Subcutaneous abdominal adipose tissue (tissue), 5 donors: ENCODE data around the gene EPS8.

ENCODE experiments used
- H3K27ac ChIP-seq: one replicate; pipeline ENCODE4 v1.7.0; 2013; ENCODE audit warnings: low read depth, mild to moderate bottlenecking, inconsistent platforms, low read length, moderate library complexity
- H3K27me3 ChIP-seq, 5 donors: one replicate each; pipeline ENCODE4 v1.7.0; 2013; ENCODE audit warnings: low read length in 5 of 5, inconsistent platforms in 1 of 5; ENCODE audit not compliant: control insufficient read depth in 5 of 5, insufficient read depth in 4 of 5
- H3K36me3 ChIP-seq, 5 donors: one replicate each; pipeline ENCODE4 v1.7.0; 2013; ENCODE audit warnings: low read length in 5 of 5; ENCODE audit not compliant: control insufficient read depth in 5 of 5, insufficient read depth in 5 of 5
- H3K4me1 ChIP-seq, 5 donors: one replicate each; pipeline ENCODE4 v1.7.0; 2013; ENCODE audit warnings: low read length in 5 of 5, mild to moderate bottlenecking in 3 of 5, moderate library complexity in 1 of 5; ENCODE audit not compliant: control insufficient read depth in 5 of 5, insufficient read depth in 5 of 5
- H3K4me3 ChIP-seq, 5 donors: one replicate each; pipeline ENCODE4 v1.7.0; 2013; ENCODE audit warnings: low read length in 5 of 5, low read depth in 1 of 5
- H3K9ac ChIP-seq, 5 donors: one replicate each; pipeline ENCODE4 v1.7.0; 2013; ENCODE audit warnings: low read length in 5 of 5, mild to moderate bottlenecking in 4 of 5, moderate library complexity in 3 of 5
- H3K9me3 ChIP-seq, 5 donors: one replicate each; pipeline ENCODE4 v1.7.0; 2013; ENCODE audit warnings: low read length in 5 of 5; ENCODE audit not compliant: control insufficient read depth in 5 of 5
- donor health status: healthy.
- donor health status: healthy.
- donor health status: healthy.
- donor health status: healthy.
- donor health status: healthy.

The EPS8 gene

DNA sequence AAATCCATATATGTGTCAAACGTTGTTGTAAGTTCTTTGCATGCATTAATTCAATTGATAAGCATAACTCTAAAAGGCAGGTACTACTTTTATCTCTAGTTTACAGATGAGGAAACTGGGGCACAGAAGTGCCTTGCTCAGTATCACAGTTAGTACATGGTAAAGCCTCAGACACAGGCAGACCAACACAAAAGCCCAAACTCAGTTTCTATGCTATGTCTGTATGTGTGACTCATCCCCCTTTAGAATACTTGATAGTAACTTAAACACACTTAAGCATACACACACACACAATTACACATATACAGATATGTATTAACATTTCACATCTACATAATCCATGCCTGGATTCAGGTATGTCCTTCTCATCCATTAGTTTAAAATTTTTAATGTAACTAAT lies 88.0 kb downstream of the EPS8 start:
- no peaks in the 10 kb centered on the region for H3K9me3 ChIP-seq
- peaks cover 0 to 4% (median 0%) of the 10 kb centered on the region in 5 donors for H3K36me3 ChIP-seq
- peak overlapping the region; percentile 68 for H3K27ac ChIP-seq
- H3K4me1 ChIP-seq = peaks cover 2 to 55% (median 35%) of the 10 kb centered on the region in 5 donors
- H3K4me3 ChIP-seq = no peak overlapping the region
- peak overlapping the region in 1 of 5 donors; percentile 40 for H3K9ac ChIP-seq
- H3K27me3 ChIP-seq = no peaks in the 10 kb centered on the region

DNA sequence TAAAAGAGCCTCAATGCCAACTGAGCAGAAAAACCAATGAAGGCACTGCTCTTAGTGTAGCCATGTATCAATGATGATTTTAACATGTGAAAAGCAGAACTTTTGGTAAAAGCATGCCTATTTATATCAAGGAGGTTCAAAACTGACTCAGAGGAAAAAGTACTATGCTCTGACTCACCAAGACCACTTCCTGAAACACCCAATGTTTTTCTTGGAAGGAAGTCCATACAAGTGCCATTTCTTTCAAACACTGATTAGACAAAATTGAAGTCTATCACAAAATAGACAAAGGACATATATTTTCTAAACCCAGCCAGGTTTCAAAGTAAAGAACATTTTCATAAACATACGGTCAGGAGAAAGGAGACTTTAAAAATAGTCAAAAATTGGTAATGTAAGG lies 88.6 kb downstream of the EPS8 start:
- H3K4me1 ChIP-seq = peaks cover 2 to 49% (median 29%) of the 10 kb centered on the region in 5 donors
- H3K9ac ChIP-seq = no peak overlapping the region
- H3K4me3 ChIP-seq = no peak overlapping the region
- H3K9me3 ChIP-seq = no peaks in the 10 kb centered on the region
- H3K27ac ChIP-seq = peak overlapping the region; percentile 68
- no peaks in the 10 kb centered on the region for H3K27me3 ChIP-seq
- peaks cover 0 to 4% (median 0%) of the 10 kb centered on the region in 5 donors for H3K36me3 ChIP-seq

GRCh38 chr12:15699886-15700285 lies 89.3 kb downstream of the EPS8 start:
- no peaks in the 10 kb centered on the region for H3K27me3 ChIP-seq
- no peak overlapping the region for H3K4me3 ChIP-seq
- no peaks in the 10 kb centered on the region for H3K9me3 ChIP-seq
- peaks cover 2 to 47% (median 28%) of the 10 kb centered on the region in 5 donors for H3K4me1 ChIP-seq
- peaks cover 0 to 4% (median 0%) of the 10 kb centered on the region in 5 donors for H3K36me3 ChIP-seq
- peak overlapping the region; percentile 21 for H3K27ac ChIP-seq
- H3K9ac ChIP-seq = peak overlapping the region in 1 of 5 donors; percentile 16

GRCh38 chr12:15698377-15698871 lies 90.8 kb downstream of the EPS8 start:
- peaks cover 0 to 3% (median 0%) of the 10 kb centered on the region in 5 donors for H3K36me3 ChIP-seq
- H3K27ac ChIP-seq = peak overlapping the region; percentile 21
- H3K4me3 ChIP-seq = peak overlapping the region in 1 of 5 donors; percentile 17
- peaks cover 2 to 47% (median 28%) of the 10 kb centered on the region in 5 donors for H3K4me1 ChIP-seq
- no peaks in the 10 kb centered on the region for H3K9me3 ChIP-seq
- no peaks in the 10 kb centered on the region for H3K27me3 ChIP-seq
- H3K9ac ChIP-seq = no peak overlapping the region

- Histone ChIP-seq H3K27ac (peak overlapping the region; percentile 55), H3K27me3 (no peaks in the 10 kb centered on the region), H3K36me3 (peaks cover 0 to 3% (median 0%) of the 10 kb centered on the region in 5 donors), H3K4me3 (no peak overlapping the region), H3K4me1 (peaks cover 2 to 45% (median 28%) of the 10 kb centered on the region in 5 donors), H3K9me3 (no peaks in the 10 kb centered on the region), H3K9ac (no peak overlapping the region)
Observed at GRCh38 chr12:15697201-15697600, 92.0 kb downstream of the EPS8 start.

DNA sequence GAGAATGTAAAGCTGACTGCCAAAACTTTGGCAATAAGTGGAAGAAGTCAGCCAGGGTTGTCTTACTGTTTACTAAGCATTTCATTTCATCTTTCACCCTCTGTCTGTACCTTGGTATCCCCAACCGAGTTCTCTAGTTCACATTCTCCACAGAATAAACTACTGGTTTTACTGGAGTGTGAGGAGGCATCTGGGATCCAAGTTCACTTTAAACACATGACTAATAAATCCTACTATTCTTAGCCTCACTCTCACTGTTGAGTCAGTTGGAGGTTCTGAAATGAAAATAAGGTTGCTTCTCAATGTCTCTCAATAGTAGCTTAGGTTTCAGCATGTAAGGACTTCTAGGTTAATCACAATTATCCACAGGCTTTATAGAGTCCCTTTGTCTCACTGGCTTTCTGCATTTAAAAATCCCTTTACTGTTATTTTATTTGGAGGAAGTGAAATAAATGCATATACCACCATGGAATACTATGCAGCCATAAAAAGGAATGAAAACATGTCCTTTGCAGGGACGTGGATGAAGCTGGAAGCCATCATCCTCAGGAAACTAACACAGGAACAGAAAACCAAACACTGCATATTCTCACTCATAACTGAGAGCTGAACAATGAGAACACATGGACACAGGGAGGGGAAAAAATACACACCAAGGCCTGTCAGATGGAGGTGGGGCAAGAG lies 95.8 kb downstream of the EPS8 start:
- Histone ChIP-seq H3K9me3 (no peaks in the 10 kb centered on the region), H3K36me3 (peaks cover 0 to 3% (median 0%) of the 10 kb centered on the region in 5 donors), H3K4me3 (no peak overlapping the region), H3K4me1 (peaks cover 0 to 38% (median 28%) of the 10 kb centered on the region in 5 donors), H3K27ac (peak overlapping the region; percentile 0), H3K9ac (no peak overlapping the region), H3K27me3 (no peaks in the 10 kb centered on the region)

DNA sequence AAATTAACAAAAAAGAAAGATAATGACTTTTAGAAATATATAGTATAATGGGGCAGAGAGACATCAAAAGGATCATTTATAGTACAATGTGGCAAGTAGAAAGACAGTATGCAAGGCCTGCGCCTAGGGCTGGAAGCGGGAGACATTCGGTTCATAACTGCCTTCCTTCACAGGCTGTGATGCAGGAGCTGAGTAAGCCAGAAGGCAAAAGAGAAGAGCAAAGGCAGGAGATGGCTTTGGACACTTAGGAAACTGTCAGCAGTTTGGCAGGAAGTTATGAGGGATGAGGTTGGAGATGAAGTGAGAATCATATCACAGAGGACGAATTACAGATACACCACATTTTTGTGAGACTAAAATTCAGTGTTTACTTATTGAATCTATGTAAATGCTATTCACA lies 97.8 kb downstream of the EPS8 start:
- Histone ChIP-seq H3K4me1 (peaks cover 0 to 44% (median 30%) of the 10 kb centered on the region in 5 donors), H3K36me3 (peaks cover 0 to 3% (median 0%) of the 10 kb centered on the region in 5 donors), H3K4me3 (no peak overlapping the region), H3K9me3 (no peaks in the 10 kb centered on the region), H3K9ac (no peak overlapping the region), H3K27me3 (no peaks in the 10 kb centered on the region), H3K27ac (no peak overlapping the region)

DNA sequence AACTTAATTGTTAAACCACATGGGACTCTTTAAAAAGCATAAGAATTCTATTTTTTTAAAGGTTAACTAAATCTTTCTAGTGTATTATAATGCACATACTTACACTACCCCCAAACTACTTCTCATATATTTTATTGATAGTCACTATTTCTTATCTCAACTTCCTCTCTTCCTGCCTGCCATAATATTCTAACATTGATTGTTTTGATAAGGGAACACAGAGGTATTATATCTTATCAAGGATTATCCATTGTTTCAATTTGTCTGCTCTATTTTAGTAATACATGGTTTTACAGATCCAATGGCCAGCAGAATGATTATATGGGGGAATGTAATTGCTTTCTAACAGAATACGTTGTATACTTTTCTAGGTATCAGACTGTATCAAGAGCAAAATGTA lies 98.9 kb downstream of the EPS8 start:
- peaks cover 0 to 44% (median 30%) of the 10 kb centered on the region in 5 donors for H3K4me1 ChIP-seq
- H3K4me3 ChIP-seq = no peak overlapping the region

GRCh38 chr12:15689751-15690191 lies 99.4 kb downstream of the EPS8 start:
- Histone ChIP-seq H3K9ac (no peak overlapping the region), H3K9me3 (no peaks in the 10 kb centered on the region), H3K4me1 (peaks cover 0 to 44% (median 30%) of the 10 kb centered on the region in 5 donors), H3K36me3 (peaks cover 0 to 9% (median 0%) of the 10 kb centered on the region in 5 donors), H3K27me3 (no peaks in the 10 kb centered on the region), H3K27ac (no peak overlapping the region), H3K4me3 (no peak overlapping the region)

More for the DNA sequence above, 98.9 kb downstream of the EPS8 start:
- Histone ChIP-seq H3K36me3 (peaks cover 0 to 3% (median 0%) of the 10 kb centered on the region in 5 donors), H3K27me3 (no peaks in the 10 kb centered on the region), H3K9ac (no peak overlapping the region), H3K9me3 (no peaks in the 10 kb centered on the region), H3K27ac (peak overlapping the region; percentile 10)
